DOHH2 (cell line): ENCODE results near the gene ZNF132.

ENCODE experiments used
- H3F3A ChIP-seq: fragments of 200-600 bp; sonication (generic), shearing (Covaris generic); 2 replicates; pipeline ENCODE4 v1.6.0; 2016; ENCODE audit warnings: antibody characterized with exemption, mild to moderate bottlenecking; ENCODE audit not compliant: control insufficient read depth, insufficient read depth
- H3K27ac ChIP-seq: fragments of 200-600 bp; sonication (generic); 2 replicates; pipeline ENCODE4 v1.5.1; 2014; ENCODE audit warnings: low read depth, mild to moderate bottlenecking, low read length, moderate library complexity
- H3K27me3 ChIP-seq: fragments of 200-600 bp; sonication (generic); 2 replicates; pipeline ENCODE4 v1.6.1; 2014; ENCODE audit warnings: mild to moderate bottlenecking, low read length, mixed read lengths; ENCODE audit not compliant: control insufficient read depth
- H3K36me3 ChIP-seq: fragments of 200-600 bp; sonication (generic); 2 replicates; pipeline ENCODE4 v1.6.1; 2014; ENCODE audit warnings: mild to moderate bottlenecking, low read length, moderate library complexity, mixed read lengths; ENCODE audit not compliant: control insufficient read depth
- H3K4me1 ChIP-seq: fragments of 200-600 bp; sonication (generic); 2 replicates; pipeline ENCODE4 v1.6.1; 2014; ENCODE audit warnings: mild to moderate bottlenecking, low read length, mixed read lengths; ENCODE audit not compliant: control insufficient read depth
- H3K4me2 ChIP-seq: fragments of 200-600 bp; sonication (generic); 2 replicates; pipeline ENCODE4 v1.6.0; 2014; ENCODE audit warnings: mild to moderate bottlenecking, low read length, moderate library complexity
- H3K4me3 ChIP-seq: fragments of 200-600 bp; sonication (generic); 2 replicates; pipeline ENCODE4 v1.5.1; 2014; ENCODE audit warnings: mild to moderate bottlenecking, low read length, mixed read lengths
- H3K79me2 ChIP-seq: fragments of 200-600 bp; sonication (generic); 2 replicates; pipeline ENCODE4 v1.6.1; 2014; ENCODE audit warnings: mild to moderate bottlenecking, low read length, mixed read lengths; ENCODE audit not compliant: control insufficient read depth
- H3K9me2 ChIP-seq: fragments of 200-600 bp; sonication (generic); replicated peaks from 2 replicates; pipeline ENCODE4 v1.6.1; 2014; ENCODE audit warnings: mild to moderate bottlenecking, low read length, mixed read lengths; ENCODE audit not compliant: control insufficient read depth
- H3K9me3 ChIP-seq: fragments of 200-600 bp; sonication (generic); 2 replicates; pipeline ENCODE4 v1.6.1; 2014; ENCODE audit warnings: antibody characterized with exemption, low read length, mixed read lengths; ENCODE audit not compliant: control insufficient read depth, insufficient read depth
- H4K20me1 ChIP-seq: fragments of 200-600 bp; sonication (generic); 2 replicates; pipeline ENCODE4 v1.6.0; 2014; ENCODE audit warnings: low read depth, mild to moderate bottlenecking, antibody characterized with exemption, low read length, moderate library complexity; ENCODE audit not compliant: control insufficient read depth, insufficient read depth
- CTCF ChIP-seq: fragments of 200-600 bp; sonication (generic); IDR thresholded peaks from one replicate; pipeline ENCODE4 v1.5.1; 2014; ENCODE audit warnings: antibody characterized with exemption, mild to moderate bottlenecking, low read depth, low read length; ENCODE audit not compliant: poor library complexity, severe bottlenecking
- EZH2phosphoT487 ChIP-seq: fragments of 200-600 bp; sonication (generic); IDR thresholded peaks from 2 replicates; pipeline ENCODE4 v1.6.1; 2017; ENCODE audit warnings: borderline replicate concordance, mild to moderate bottlenecking, antibody characterized with exemption, low read length, moderate library complexity, mixed read lengths

ZNF132 gene

GRCh38 chr19:58476498-58477015 is 36.6 kb upstream of the ZNF132 start:
- Histone ChIP-seq H3F3A (peaks cover 12% of the 10 kb centered on the region), H3K9me3 (no peaks in the 10 kb centered on the region), H4K20me1 (no peaks in the 10 kb centered on the region; the same call in 1 of the 2 replicates), H3K36me3 (peaks cover 21% of the 10 kb centered on the region), H3K4me3 (peak overlapping the region; percentile 97), H3K27me3 (no peaks in the 10 kb centered on the region), H3K79me2 (no peaks in the 10 kb centered on the region), H3K4me2 (peak overlapping the region; percentile 100), H3K27ac (peak overlapping the region; percentile 79), H3K4me1 (peaks cover 22% of the 10 kb centered on the region), H3K9me2 (no peaks in the 10 kb centered on the region)
- TF ChIP-seq EZH2phosphoT487 = no peak
- no peak for TF ChIP-seq CTCF

GRCh38 chr19:58475714-58476497 is 36.0 kb upstream of the ZNF132 start, which contains the start of gene ZNF446:
Gene ZNF446, plus strand, starts transcription at chr19:58476352. Its CDS starts 867 bp downstream, at chr19:58477219.
- H3K27ac ChIP-seq = peak within 1 kb of the TSS; percentile 79
- H3K9me3 ChIP-seq = no peaks in the 10 kb centered on the region
- no peaks in the 10 kb centered on the region for H3K9me2 ChIP-seq
- peak within 1 kb of the TSS; percentile 97 for H3K4me3 ChIP-seq
- no peaks in the 10 kb centered on the region for H3K27me3 ChIP-seq
- peaks cover 22% of the 10 kb centered on the region for H3K4me1 ChIP-seq
- TF ChIP-seq CTCF = no peak
- TF ChIP-seq EZH2phosphoT487 = no peak
- peaks cover 21% of the 10 kb centered on the region for H3K36me3 ChIP-seq
- H4K20me1 ChIP-seq = no peaks in the 10 kb centered on the region; the same call in 1 of the 2 replicates
- H3K79me2 ChIP-seq = no peaks in the 10 kb centered on the region
- peak within 1 kb of the TSS; percentile 100 for H3K4me2 ChIP-seq
- H3F3A ChIP-seq = peaks cover 12% of the 10 kb centered on the region

- peaks cover 12% of the 10 kb centered on the region for H3F3A ChIP-seq
- peaks cover 26% of the 10 kb centered on the region for H3K36me3 ChIP-seq
- H3K4me1 ChIP-seq = peaks cover 22% of the 10 kb centered on the region
- H3K27me3 ChIP-seq = no peaks in the 10 kb centered on the region
- peak overlapping the region; percentile 79 for H3K27ac ChIP-seq
- H3K9me3 ChIP-seq = no peaks in the 10 kb centered on the region
- H3K4me2 ChIP-seq = peak overlapping the region; percentile 100
- no peaks in the 10 kb centered on the region; the same call in 1 of the 2 replicates for H4K20me1 ChIP-seq
- TF ChIP-seq CTCF (no peak), EZH2phosphoT487 (no peak)
- peak overlapping the region; percentile 97 for H3K4me3 ChIP-seq
- H3K79me2 ChIP-seq = no peaks in the 10 kb centered on the region
- H3K9me2 ChIP-seq = no peaks in the 10 kb centered on the region
These were observed 35.2 kb upstream of the ZNF132 start for GRCh38 chr19:58474997-58475713.
